Measurements from ENCODE around the gene DSCAM. TPM values are rescaled to one million over a fixed set of nuclear protein-coding genes. Genes with fewer than 3 reads are reported as not detected.

Gene DSCAM
- total RNA-seq, 1 donor, result not detected

DNA sequence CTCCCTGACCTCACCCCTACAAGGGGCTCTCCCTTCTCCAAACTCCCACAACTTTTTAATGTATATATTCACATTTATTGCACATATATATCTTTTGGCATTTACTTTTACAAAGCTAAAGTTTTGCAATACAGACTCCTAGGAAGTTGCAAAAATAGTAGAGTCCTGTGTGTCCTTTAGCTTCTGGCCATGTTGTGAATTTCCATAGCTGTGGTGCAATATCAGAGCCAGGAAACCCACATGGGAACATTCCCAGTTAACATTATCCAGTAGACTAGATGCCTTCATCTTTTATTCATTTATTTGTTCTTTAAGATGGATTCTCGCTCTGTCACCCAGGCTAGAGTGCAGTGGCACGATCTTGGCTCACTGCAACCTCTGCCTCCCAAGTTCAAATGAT is 636.7 kb downstream of the DSCAM start:
- Histone ChIP-seq H3K79me2 (ENCODE audit: insufficient read depth, low read length) (no peaks in the 10 kb centered on the region), H4K20me1 (ENCODE audit: insufficient read depth, low read length) (no peaks in the 10 kb centered on the region), H3K4me2 (ENCODE audit: insufficient read depth, low read length) (no peak overlapping the region), H2AFZ (ENCODE audit: low read length) (no peak overlapping the region), H3K36me3 (ENCODE audit: insufficient read depth, low read length) (no peaks in the 10 kb centered on the region), H3K27ac (ENCODE audit: low read depth, low read length) (no peak overlapping the region), H3K9me3 (ENCODE audit: low read depth, low read length) (no peaks in the 10 kb centered on the region), H3K4me1 (ENCODE audit: insufficient read depth, low read length) (no peaks in the 10 kb centered on the region), H3K4me3 (ENCODE audit: insufficient read depth, low read length) (no peak overlapping the region), H3K27me3 (ENCODE audit: insufficient read depth, low read length) (no peaks in the 10 kb centered on the region)
- no peak for DNase-seq (ENCODE audit: insufficient read length, low spot score, missing footprints)
- TF ChIP-seq, protein P1, sequence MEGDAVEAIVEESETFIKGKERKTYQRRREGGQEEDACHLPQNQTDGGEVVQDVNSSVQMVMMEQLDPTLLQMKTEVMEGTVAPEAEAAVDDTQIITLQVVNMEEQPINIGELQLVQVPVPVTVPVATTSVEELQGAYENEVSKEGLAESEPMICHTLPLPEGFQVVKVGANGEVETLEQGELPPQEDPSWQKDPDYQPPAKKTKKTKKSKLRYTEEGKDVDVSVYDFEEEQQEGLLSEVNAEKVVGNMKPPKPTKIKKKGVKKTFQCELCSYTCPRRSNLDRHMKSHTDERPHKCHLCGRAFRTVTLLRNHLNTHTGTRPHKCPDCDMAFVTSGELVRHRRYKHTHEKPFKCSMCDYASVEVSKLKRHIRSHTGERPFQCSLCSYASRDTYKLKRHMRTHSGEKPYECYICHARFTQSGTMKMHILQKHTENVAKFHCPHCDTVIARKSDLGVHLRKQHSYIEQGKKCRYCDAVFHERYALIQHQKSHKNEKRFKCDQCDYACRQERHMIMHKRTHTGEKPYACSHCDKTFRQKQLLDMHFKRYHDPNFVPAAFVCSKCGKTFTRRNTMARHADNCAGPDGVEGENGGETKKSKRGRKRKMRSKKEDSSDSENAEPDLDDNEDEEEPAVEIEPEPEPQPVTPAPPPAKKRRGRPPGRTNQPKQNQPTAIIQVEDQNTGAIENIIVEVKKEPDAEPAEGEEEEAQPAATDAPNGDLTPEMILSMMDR (IDR thresholded peaks at IDR 0.05; ENCODE audit: extremely low read depth, low read depth, low read length), result no peak

DNA sequence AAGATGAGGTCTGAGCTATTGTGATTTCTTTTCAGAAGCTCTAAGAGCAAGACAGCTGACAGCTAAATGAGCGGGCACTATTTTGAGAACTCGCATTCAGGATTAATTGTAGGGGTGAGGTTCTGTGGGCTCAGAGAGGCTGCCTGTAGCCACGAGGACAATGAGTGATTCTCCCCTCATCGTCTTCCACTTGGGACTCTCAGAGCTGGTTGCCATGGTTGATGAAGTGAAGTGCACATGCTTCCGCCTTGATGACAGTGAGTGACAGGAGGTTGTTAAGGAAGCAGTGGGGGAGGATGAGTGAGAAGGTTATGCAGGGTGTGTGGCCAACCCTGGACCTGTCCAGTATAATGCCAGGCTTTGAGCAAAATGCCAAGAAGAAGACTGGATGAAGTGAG is 638.0 kb downstream of the DSCAM start:
- no peaks in the 10 kb centered on the region for H3K27me3 ChIP-seq (ENCODE audit: insufficient read depth, low read length)
- H2AFZ ChIP-seq (ENCODE audit: low read length), result no peak overlapping the region
- no peaks in the 10 kb centered on the region for H3K4me1 ChIP-seq (ENCODE audit: insufficient read depth, low read length)
- TF ChIP-seq, protein P1 (IDR thresholded peaks at IDR 0.05; ENCODE audit: extremely low read depth, low read depth, low read length), result no peak
- H3K9me3 ChIP-seq (ENCODE audit: low read depth, low read length), result no peaks in the 10 kb centered on the region
- H3K36me3 ChIP-seq (ENCODE audit: insufficient read depth, low read length), result no peaks in the 10 kb centered on the region
- H4K20me1 ChIP-seq (ENCODE audit: insufficient read depth, low read length), result no peaks in the 10 kb centered on the region
- H3K4me3 ChIP-seq (ENCODE audit: insufficient read depth, low read length), result no peak overlapping the region
- H3K27ac ChIP-seq (ENCODE audit: low read depth, low read length), result no peak overlapping the region
- no peak overlapping the region for H3K4me2 ChIP-seq (ENCODE audit: insufficient read depth, low read length)
- H3K79me2 ChIP-seq (ENCODE audit: insufficient read depth, low read length), result no peaks in the 10 kb centered on the region
- DNase-seq (ENCODE audit: insufficient read length, low spot score, missing footprints), result no peak

DNA sequence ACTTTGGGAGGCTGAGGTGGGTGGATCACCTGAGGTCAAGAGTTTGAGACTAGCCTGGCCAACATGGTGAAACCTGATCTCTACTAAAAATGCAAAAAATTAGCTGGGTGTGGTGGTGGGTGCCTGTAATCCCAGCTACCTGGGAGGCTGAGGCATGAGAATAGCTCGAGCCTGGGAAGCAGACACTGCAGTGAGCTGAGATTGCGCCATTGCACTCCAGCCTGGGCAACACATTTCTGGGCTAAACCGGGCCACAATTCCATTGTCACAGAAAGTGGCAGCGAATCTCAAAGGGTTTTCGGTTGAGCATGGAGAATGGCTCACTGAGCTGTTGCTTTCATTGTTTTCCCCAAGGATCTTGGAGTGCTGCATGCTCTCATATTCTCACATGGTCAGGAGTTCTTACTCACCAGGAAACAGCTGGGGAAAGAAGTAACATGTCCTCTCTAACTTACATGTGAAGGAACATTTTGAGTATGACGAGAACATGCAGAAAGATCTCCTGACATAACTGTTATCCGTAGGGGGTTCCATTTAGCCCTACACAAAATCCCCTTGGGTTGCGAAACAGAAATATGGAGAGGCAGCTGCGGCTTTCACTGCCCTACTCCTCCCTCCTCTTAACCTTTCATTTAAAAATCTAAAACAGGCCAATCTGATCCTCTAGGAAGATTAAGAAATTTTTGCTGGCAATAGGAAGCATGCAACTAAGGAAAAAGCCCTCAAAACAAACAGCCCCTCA is 638.6 kb downstream of the DSCAM start:
- Histone ChIP-seq H3K36me3 (ENCODE audit: insufficient read depth, low read length) (no peaks in the 10 kb centered on the region), H4K20me1 (ENCODE audit: insufficient read depth, low read length) (no peaks in the 10 kb centered on the region), H3K27me3 (ENCODE audit: insufficient read depth, low read length) (no peaks in the 10 kb centered on the region), H3K27ac (ENCODE audit: low read depth, low read length) (no peak overlapping the region), H3K4me1 (ENCODE audit: insufficient read depth, low read length) (no peaks in the 10 kb centered on the region), H2AFZ (ENCODE audit: low read length) (no peak overlapping the region), H3K4me2 (ENCODE audit: insufficient read depth, low read length) (no peak overlapping the region), H3K9me3 (ENCODE audit: low read depth, low read length) (no peaks in the 10 kb centered on the region), H3K4me3 (ENCODE audit: insufficient read depth, low read length) (no peak overlapping the region), H3K79me2 (ENCODE audit: insufficient read depth, low read length) (no peaks in the 10 kb centered on the region)
- TF ChIP-seq, protein P1 (IDR thresholded peaks at IDR 0.05; ENCODE audit: extremely low read depth, low read depth, low read length), result no peak
- no peak for DNase-seq (ENCODE audit: insufficient read length, low spot score, missing footprints)

DNA sequence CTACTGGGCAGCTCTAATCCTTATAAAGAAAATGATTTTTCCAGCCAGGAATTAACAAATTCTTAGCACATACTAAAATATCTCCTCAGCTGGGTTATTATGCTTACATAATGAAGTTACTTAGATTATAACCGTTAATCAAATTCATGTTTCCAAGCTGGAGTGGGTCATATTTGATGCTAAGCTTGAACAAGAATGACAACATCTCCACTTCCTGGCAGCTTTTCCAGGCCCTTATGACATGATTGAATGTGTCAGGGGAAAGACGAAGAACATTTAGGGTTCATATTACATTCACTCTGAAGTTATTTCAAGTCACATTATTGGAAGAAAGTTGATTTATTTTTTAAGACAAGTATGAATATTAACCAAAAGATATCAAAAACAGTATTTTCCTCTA is 646.0 kb downstream of the DSCAM start:
- no peaks in the 10 kb centered on the region for H3K27me3 ChIP-seq (ENCODE audit: insufficient read depth, low read length)
- H4K20me1 ChIP-seq (ENCODE audit: insufficient read depth, low read length), result no peaks in the 10 kb centered on the region
- no peak overlapping the region for H3K4me2 ChIP-seq (ENCODE audit: insufficient read depth, low read length)
- no peak overlapping the region for H3K27ac ChIP-seq (ENCODE audit: low read depth, low read length)
- TF ChIP-seq, protein P1 (IDR thresholded peaks at IDR 0.05; ENCODE audit: extremely low read depth, low read depth, low read length), result no peak
- no peak overlapping the region for H3K4me3 ChIP-seq (ENCODE audit: insufficient read depth, low read length)
- H3K79me2 ChIP-seq (ENCODE audit: insufficient read depth, low read length), result no peaks in the 10 kb centered on the region
- no peaks in the 10 kb centered on the region for H3K4me1 ChIP-seq (ENCODE audit: insufficient read depth, low read length)
- H3K36me3 ChIP-seq (ENCODE audit: insufficient read depth, low read length), result no peaks in the 10 kb centered on the region
- DNase-seq (ENCODE audit: insufficient read length, low spot score, missing footprints), result no peak
- no peaks in the 10 kb centered on the region for H3K9me3 ChIP-seq (ENCODE audit: low read depth, low read length)
- H2AFZ ChIP-seq (ENCODE audit: low read length), result no peak overlapping the region

All from osteoblast (primary cell).